ENCODE results near the gene TH. TPM values are rescaled to one million over a fixed set of nuclear protein-coding genes. Genes with fewer than 3 reads are reported as not detected.

The TH gene
- polyA plus RNA-seq, 1 donor from 2014 or later, result 3.6 TPM

DNA sequence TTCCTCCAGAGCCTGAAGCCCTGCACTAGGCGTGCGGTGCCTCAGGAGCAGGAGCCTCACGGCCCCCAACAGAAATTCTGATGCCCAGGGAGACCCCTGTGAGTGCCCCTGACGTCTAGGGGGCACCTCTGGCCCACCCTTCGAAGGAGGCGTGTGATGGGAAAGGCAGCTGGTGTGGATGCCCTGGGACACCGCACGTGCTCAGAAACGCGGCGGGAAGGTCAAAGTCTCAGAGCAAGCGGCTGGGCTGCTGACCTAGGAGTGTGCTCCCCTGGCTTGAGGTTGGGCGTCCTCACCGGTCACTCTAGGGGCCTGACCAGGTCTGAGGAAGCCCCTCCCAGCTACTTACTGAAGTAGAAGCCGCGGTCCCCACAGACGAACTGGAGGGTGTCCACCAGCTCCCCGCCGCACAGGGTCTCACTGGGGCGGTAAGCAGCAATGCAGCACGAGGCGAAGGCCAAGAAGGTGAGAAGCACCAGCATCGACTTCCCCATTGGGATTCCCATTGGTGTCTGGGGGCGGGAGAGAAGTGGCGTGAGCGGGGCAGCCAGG, 36.5 kb downstream of the TH start:
- H3K9ac ChIP-seq (ENCODE audit: low read length), result no peak overlapping the region
- H3K4me2 ChIP-seq (ENCODE audit: low read length), result no peak overlapping the region
- no peak overlapping the region for H2AFZ ChIP-seq (ENCODE audit: low read depth, low read length)
- TF ChIP-seq EP300 (conservative IDR thresholded peaks at IDR 0.05; ENCODE audit: poor library complexity, severe bottlenecking) (no peak), TAF1 (IDR thresholded peaks at IDR 0.05; ENCODE audit: low read depth) (no peak)
- no peak overlapping the region for H3K4me3 ChIP-seq (ENCODE audit: low read length)
- peaks cover 27% of the 10 kb centered on the region for H3K27me3 ChIP-seq (ENCODE audit: insufficient read depth, low read depth, low read length)
- no peaks in the 10 kb centered on the region for H3K9me2 ChIP-seq (ENCODE audit: insufficient read depth, low read length)
- H3K79me2 ChIP-seq (replicated peaks; ENCODE audit: insufficient read depth, low read length), result no peaks in the 10 kb centered on the region
- no peaks in the 10 kb centered on the region for H3F3A ChIP-seq (ENCODE audit: insufficient read depth, low read length, poor library complexity, severe bottlenecking)
- no peaks in the 10 kb centered on the region for H3K36me3 ChIP-seq (ENCODE audit: insufficient read depth, low read length)
- no peak overlapping the region for H3K27ac ChIP-seq (ENCODE audit: low read length)
- H3K9me3 ChIP-seq (ENCODE audit: low read length), result no peaks in the 10 kb centered on the region
- H4K20me1 ChIP-seq (ENCODE audit: insufficient read depth), result no peaks in the 10 kb centered on the region

DNA sequence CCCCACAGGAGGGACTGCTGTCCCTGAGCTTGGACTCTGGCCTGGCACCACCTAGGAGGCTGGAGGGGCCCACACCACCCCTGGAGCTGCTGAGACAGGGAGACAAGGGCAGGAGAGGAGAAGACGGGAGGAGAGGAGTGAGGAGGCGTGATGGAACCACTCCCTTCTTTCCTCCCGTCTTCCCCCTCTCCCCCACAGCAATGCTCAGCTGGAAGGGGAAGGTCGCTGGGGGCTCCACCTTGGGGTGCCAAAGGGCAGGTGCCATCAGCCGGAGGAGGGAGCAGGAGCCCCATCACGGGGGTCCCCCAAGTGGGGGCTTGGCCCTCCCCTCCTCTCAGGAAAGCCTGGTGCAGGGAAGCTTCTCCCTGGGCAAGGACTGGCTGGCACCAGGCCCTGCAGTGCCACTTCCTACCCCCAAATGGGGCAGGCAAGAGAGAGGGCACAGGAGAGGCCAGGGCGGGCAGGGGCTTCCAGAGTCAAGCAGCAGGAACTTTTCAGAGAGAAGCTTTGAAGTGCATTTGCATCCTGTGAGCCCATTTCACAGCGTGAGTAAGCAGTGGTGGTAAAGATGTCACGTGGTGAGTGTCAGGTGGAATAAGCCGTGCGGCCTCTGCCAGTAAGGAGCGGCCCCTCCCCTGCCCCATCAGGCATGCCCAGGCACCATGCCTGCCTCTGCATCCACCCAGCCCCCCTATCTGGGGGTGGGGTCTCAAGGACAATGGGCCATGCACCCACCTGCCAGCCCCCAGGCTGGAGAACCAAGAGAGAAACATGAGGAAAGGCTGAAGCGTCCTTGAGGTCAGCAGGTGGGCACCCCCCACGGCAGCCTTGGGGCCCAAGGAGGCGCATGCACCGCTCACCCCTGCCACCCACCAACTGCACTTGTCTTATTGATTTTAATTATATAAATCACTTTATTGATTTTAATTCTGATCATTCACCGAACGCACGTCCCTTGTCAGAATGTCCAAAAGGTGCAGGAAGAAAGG, 37.3 kb downstream of the TH start:
- no peak overlapping the region for H3K4me3 ChIP-seq (ENCODE audit: low read length)
- TF ChIP-seq EP300 (conservative IDR thresholded peaks at IDR 0.05; ENCODE audit: poor library complexity, severe bottlenecking), result no peak
- TF ChIP-seq SMC3 (conservative IDR thresholded peaks at IDR 0.05; ENCODE audit: poor library complexity), result no peak
- H2AFZ ChIP-seq (ENCODE audit: low read depth, low read length), result no peak overlapping the region
- no peaks in the 10 kb centered on the region for H3K36me3 ChIP-seq (ENCODE audit: insufficient read depth, low read length)
- no peaks in the 10 kb centered on the region for H3F3A ChIP-seq (ENCODE audit: insufficient read depth, low read length, poor library complexity, severe bottlenecking)
- H3K9ac ChIP-seq (ENCODE audit: low read length), result no peak overlapping the region
- no peaks in the 10 kb centered on the region for H3K79me2 ChIP-seq (replicated peaks; ENCODE audit: insufficient read depth, low read length)
- H3K27ac ChIP-seq (ENCODE audit: low read length), result no peak overlapping the region
- no peaks in the 10 kb centered on the region for H4K20me1 ChIP-seq (ENCODE audit: insufficient read depth)
- no peak overlapping the region for H3K4me2 ChIP-seq (ENCODE audit: low read length)
- H3K9me2 ChIP-seq (ENCODE audit: insufficient read depth, low read length), result no peaks in the 10 kb centered on the region
- H3K9me3 ChIP-seq (ENCODE audit: low read length), result no peaks in the 10 kb centered on the region
- peaks cover 21% of the 10 kb centered on the region for H3K27me3 ChIP-seq (ENCODE audit: insufficient read depth, low read depth, low read length)

- H3K79me2 ChIP-seq (replicated peaks; ENCODE audit: insufficient read depth, low read length), result no peaks in the 10 kb centered on the region
- no peak overlapping the region for H3K9ac ChIP-seq (ENCODE audit: low read length)
- H3F3A ChIP-seq (ENCODE audit: insufficient read depth, low read length, poor library complexity, severe bottlenecking), result no peaks in the 10 kb centered on the region
- H2AFZ ChIP-seq (ENCODE audit: low read depth, low read length), result no peak overlapping the region
- H3K27ac ChIP-seq (ENCODE audit: low read length), result no peak overlapping the region
- no peaks in the 10 kb centered on the region for H3K36me3 ChIP-seq (ENCODE audit: insufficient read depth, low read length)
- H4K20me1 ChIP-seq (ENCODE audit: insufficient read depth), result no peaks in the 10 kb centered on the region
- no peaks in the 10 kb centered on the region for H3K9me3 ChIP-seq (ENCODE audit: low read length)
- no peak overlapping the region for H3K4me3 ChIP-seq (ENCODE audit: low read length)
- H3K4me2 ChIP-seq (ENCODE audit: low read length), result no peak overlapping the region
- no peaks in the 10 kb centered on the region for H3K9me2 ChIP-seq (ENCODE audit: insufficient read depth, low read length)
- TF ChIP-seq MXI1 (conservative IDR thresholded peaks at IDR 0.05; ENCODE audit: poor library complexity, severe bottlenecking) (no peak), SMC3 (conservative IDR thresholded peaks at IDR 0.05; ENCODE audit: poor library complexity) (no peak), RAD21 (conservative IDR thresholded peaks at IDR 0.05) (no peak), EP300 (conservative IDR thresholded peaks at IDR 0.05; ENCODE audit: poor library complexity, severe bottlenecking) (no peak), EZH2 (IDR thresholded peaks at IDR 0.05; ENCODE audit: borderline replicate concordance, insufficient read depth, low read length, poor library complexity, severe bottlenecking) (no peak), CTCF (IDR thresholded peaks at IDR 0.05; ENCODE audit: poor library complexity, severe bottlenecking) (no peak), POLR2AphosphoS5 (IDR thresholded peaks at IDR 0.05) (no peak), TAF1 (IDR thresholded peaks at IDR 0.05; ENCODE audit: low read depth) (no peak)
- TF ChIP-seq, protein P1, sequence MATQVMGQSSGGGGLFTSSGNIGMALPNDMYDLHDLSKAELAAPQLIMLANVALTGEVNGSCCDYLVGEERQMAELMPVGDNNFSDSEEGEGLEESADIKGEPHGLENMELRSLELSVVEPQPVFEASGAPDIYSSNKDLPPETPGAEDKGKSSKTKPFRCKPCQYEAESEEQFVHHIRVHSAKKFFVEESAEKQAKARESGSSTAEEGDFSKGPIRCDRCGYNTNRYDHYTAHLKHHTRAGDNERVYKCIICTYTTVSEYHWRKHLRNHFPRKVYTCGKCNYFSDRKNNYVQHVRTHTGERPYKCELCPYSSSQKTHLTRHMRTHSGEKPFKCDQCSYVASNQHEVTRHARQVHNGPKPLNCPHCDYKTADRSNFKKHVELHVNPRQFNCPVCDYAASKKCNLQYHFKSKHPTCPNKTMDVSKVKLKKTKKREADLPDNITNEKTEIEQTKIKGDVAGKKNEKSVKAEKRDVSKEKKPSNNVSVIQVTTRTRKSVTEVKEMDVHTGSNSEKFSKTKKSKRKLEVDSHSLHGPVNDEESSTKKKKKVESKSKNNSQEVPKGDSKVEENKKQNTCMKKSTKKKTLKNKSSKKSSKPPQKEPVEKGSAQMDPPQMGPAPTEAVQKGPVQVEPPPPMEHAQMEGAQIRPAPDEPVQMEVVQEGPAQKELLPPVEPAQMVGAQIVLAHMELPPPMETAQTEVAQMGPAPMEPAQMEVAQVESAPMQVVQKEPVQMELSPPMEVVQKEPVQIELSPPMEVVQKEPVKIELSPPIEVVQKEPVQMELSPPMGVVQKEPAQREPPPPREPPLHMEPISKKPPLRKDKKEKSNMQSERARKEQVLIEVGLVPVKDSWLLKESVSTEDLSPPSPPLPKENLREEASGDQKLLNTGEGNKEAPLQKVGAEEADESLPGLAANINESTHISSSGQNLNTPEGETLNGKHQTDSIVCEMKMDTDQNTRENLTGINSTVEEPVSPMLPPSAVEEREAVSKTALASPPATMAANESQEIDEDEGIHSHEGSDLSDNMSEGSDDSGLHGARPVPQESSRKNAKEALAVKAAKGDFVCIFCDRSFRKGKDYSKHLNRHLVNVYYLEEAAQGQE (IDR thresholded peaks at IDR 0.05; ENCODE audit: borderline replicate concordance), result no peak
- H3K27me3 ChIP-seq (ENCODE audit: insufficient read depth, low read depth, low read length), result peaks cover 17% of the 10 kb centered on the region
These were observed 38.2 kb downstream of the TH start for GRCh38 chr11:2133241-2134021.
